IPS-18a (cell line): ENCODE measurements around the gene PIGV.

Experiments
- H3K27ac ChIP-seq: one replicate; pipeline ENCODE4 v1.5.1; 2013; ENCODE audit warnings: low read length
- H3K27me3 ChIP-seq: one replicate; pipeline ENCODE4 v1.6.1; 2013; ENCODE audit warnings: mild to moderate bottlenecking, low read length; ENCODE audit not compliant: control insufficient read depth, insufficient read depth
- H3K36me3 ChIP-seq: one replicate; pipeline ENCODE4 v1.6.1; 2013; ENCODE audit warnings: low read depth, low read length; ENCODE audit not compliant: control insufficient read depth
- H3K4me1 ChIP-seq: one replicate; pipeline ENCODE4 v1.6.1; 2013; ENCODE audit warnings: low read depth, low read length; ENCODE audit not compliant: control insufficient read depth
- H3K4me3 ChIP-seq: one replicate; pipeline ENCODE4 v1.5.1; 2013; ENCODE audit warnings: low read length
- H3K9ac ChIP-seq: one replicate; pipeline ENCODE4 v1.6.1; 2013; ENCODE audit warnings: mild to moderate bottlenecking, low read length, moderate library complexity
- H3K9me3 ChIP-seq: one replicate; pipeline ENCODE4 v1.6.1; 2013; ENCODE audit warnings: low read depth, low read length; ENCODE audit not compliant: control insufficient read depth

PIGV gene

DNA sequence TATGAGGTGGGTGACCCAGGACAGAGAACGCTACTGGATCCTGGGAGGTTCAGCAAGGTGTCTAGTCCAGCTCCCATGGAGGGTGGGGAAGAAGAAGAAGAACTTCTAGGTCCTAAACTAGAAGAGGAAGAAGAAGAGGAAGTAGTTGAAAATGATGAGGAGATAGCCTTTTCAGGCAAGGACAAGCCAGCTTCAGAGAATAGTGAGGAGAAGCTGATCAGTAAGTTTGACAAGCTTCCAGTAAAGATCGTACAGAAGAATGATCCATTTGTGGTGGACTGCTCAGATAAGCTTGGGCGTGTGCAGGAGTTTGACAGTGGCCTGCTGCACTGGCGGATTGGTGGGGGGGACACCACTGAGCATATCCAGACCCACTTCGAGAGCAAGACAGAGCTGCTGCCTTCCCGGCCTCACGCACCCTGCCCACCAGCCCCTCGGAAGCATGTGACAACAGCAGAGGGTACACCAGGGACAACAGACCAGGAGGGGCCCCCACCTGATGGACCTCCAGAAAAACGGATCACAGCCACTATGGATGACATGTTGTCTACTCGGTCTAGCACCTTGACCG is 8.6 kb upstream of the PIGV start:
- no peak overlapping the region for H3K27ac ChIP-seq
- H3K36me3 ChIP-seq = peaks cover 90% of the 10 kb centered on the region

DNA sequence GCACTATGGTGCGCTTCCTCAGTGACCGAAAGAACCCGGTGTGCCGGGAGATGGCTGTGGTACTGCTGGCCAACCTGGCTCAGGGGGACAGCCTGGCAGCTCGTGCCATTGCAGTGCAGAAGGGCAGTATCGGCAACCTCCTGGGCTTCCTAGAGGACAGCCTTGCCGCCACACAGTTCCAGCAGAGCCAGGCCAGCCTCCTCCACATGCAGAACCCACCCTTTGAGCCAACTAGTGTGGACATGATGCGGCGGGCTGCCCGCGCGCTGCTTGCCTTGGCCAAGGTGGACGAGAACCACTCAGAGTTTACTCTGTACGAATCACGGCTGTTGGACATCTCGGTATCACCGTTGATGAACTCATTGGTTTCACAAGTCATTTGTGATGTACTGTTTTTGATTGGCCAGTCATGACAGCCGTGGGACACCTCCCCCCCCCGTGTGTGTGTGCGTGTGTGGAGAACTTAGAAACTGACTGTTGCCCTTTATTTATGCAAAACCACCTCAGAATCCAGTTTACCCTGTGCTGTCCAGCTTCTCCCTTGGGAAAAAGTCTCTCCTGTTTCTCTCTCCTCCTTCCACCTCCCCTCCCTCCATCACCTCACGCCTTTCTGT is 7.3 kb upstream of the PIGV start:
- H3K27me3 ChIP-seq = no peaks in the 10 kb centered on the region
- no peak overlapping the region for H3K4me3 ChIP-seq
- no peaks in the 10 kb centered on the region for H3K9me3 ChIP-seq
- H3K9ac ChIP-seq = no peak overlapping the region
- peaks cover 4% of the 10 kb centered on the region for H3K4me1 ChIP-seq
- H3K36me3 ChIP-seq = peaks cover 77% of the 10 kb centered on the region
- no peak overlapping the region for H3K27ac ChIP-seq

More for the DNA sequence above, 8.6 kb upstream of the PIGV start:
- no peak overlapping the region for H3K4me3 ChIP-seq
- no peaks in the 10 kb centered on the region for H3K27me3 ChIP-seq
- peaks cover 4% of the 10 kb centered on the region for H3K4me1 ChIP-seq
- no peak overlapping the region for H3K9ac ChIP-seq
- H3K9me3 ChIP-seq = no peaks in the 10 kb centered on the region

DNA sequence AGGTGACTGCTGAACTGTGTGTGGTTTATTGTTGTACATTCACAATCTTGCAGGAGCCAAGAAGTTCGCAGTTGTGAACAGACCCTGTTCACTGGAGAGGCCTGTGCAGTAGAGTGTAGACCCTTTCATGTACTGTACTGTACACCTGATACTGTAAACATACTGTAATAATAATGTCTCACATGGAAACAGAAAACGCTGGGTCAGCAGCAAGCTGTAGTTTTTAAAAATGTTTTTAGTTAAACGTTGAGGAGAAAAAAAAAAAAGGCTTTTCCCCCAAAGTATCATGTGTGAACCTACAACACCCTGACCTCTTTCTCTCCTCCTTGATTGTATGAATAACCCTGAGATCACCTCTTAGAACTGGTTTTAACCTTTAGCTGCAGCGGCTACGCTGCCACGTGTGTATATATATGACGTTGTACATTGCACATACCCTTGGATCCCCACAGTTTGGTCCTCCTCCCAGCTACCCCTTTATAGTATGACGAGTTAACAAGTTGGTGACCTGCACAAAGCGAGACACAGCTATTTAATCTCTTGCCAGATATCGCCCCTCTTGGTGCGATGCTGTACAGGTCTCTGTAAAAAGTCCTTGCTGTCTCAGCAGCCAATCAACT is 6.4 kb upstream of the PIGV start:
- peaks cover 68% of the 10 kb centered on the region for H3K36me3 ChIP-seq

DNA sequence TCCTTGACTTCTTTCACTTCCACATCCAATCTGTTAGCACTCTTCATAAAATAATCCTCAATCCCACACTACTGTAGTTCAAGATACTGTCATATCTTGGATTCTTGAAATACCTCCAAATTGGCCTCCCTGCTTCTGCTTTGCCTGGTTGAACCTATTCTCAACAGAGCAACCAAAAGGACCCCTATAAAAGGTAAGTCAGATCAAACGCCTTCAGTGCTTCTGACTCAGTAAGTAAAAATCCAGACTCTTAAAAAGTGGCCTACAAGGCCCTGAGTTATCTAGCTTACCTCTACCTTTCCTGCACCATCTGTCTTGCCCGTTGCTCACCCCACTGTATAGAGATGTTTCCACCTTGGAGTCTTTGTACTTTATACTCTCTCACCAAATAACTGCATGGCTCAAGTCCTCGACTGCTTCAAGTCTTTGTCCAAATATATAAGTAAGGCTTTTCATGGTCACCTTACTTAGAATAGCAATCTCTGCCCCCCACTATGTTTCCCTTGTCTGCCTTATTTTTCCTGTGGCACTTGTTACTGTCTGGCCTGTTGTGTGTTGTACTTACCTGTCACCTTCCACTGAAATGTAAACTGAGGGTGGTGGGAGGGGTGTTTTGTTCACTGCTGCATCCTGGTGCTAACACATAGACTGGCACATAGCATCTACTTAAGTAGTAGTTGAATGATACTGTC is 5.1 kb upstream of the PIGV start:
- Histone ChIP-seq H3K4me3 (no peak overlapping the region), H3K27ac (no peak overlapping the region)

More for the DNA sequence above, 6.4 kb upstream of the PIGV start:
- Histone ChIP-seq H3K27ac (no peak overlapping the region), H3K9me3 (no peaks in the 10 kb centered on the region), H3K9ac (no peak overlapping the region), H3K4me1 (peaks cover 11% of the 10 kb centered on the region), H3K4me3 (no peak overlapping the region), H3K27me3 (no peaks in the 10 kb centered on the region)

DNA sequence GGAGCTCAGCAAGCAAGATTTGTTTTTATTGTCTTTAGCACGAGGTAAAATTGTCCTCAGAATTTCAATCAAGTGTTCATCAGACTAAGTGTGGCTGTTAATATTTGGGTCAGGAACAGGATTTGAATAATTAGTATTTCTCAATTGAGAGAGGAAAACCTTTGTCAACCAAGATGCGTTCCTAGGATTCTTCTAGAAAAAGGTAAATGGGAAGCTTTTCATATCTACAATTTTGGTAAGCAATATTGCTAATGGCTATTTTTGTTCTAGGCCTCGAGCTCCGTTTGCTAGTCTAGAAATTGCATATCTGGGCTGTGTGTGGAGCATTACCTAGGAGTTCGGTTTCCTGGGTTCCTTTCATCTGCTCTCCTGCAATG is 4.1 kb upstream of the PIGV start:
- H3K27me3 ChIP-seq = no peaks in the 10 kb centered on the region
- H3K9me3 ChIP-seq = no peaks in the 10 kb centered on the region
- no peak overlapping the region for H3K4me3 ChIP-seq
- peaks cover 49% of the 10 kb centered on the region for H3K36me3 ChIP-seq
- no peak overlapping the region for H3K27ac ChIP-seq
- no peak overlapping the region for H3K9ac ChIP-seq
- H3K4me1 ChIP-seq = peaks cover 25% of the 10 kb centered on the region

More for the DNA sequence above, 5.1 kb upstream of the PIGV start:
- Histone ChIP-seq H3K4me1 (peaks cover 21% of the 10 kb centered on the region), H3K9me3 (no peaks in the 10 kb centered on the region), H3K36me3 (peaks cover 58% of the 10 kb centered on the region), H3K9ac (no peak overlapping the region), H3K27me3 (no peaks in the 10 kb centered on the region)

DNA sequence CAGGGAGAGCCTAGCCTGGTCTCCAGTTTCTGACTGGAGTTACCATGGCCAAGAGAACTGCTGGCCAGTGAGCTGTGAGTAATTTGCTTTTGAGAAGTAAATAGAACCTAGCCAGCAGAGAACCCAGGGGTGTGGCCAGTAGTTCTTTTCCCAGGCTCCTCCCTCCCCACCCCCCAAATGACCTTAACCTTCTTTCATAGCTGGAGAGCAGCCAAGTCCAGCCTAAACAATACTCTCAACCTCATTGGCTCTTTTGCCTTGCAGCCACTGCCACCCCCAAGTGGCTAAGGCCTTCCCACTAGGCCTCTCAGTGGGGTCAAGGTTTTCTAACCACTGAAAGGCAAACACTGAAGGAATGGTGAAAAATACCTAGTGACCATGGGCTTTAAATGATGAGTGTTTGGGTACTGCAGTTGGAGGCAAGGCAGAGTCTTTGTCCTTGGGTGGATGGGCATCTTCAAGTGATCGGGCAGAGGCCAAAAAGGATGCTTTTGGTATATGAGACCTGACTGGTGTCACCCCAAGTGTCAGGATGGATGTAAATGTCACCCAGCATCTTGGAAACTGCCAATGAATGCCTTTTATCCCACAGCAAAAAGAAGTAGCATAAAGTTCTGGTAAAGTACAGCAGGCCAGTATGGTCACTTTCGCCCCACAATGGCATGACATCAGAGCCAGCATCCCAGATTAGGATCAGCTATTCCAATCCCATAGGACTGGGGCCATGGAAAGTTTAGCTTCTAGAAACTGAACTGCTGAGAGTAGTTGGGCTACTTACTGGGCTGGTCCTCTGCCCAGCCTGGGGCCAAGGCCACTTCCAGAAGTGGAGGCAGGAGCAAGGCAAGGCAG is 3.5 kb upstream of the PIGV start:
- no peaks in the 10 kb centered on the region for H3K9me3 ChIP-seq
- peaks cover 30% of the 10 kb centered on the region for H3K4me1 ChIP-seq
- no peak overlapping the region for H3K4me3 ChIP-seq
- no peak overlapping the region for H3K9ac ChIP-seq
- no peaks in the 10 kb centered on the region for H3K27me3 ChIP-seq
- no peak overlapping the region for H3K27ac ChIP-seq
- peaks cover 42% of the 10 kb centered on the region for H3K36me3 ChIP-seq

DNA sequence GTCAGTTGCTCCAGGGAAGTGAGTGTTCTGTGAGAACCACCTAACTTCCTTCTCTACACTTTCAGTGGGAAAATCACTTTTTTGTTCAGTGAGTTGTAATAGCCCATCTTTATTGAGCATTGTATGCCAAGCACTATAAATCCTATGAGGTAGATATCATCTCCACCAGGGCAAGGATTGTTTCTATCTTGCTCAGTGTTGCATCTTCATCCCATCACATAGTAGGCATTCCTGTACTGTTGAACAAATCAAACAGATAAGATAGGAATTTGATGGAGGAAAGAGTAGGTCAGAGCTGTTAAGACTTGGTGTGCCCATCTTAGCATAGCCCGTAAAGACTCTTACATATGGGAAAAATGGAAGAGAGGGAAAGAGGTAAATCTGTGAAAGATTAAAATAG is 2.9 kb upstream of the PIGV start:
- Histone ChIP-seq H3K4me1 (peaks cover 30% of the 10 kb centered on the region), H3K36me3 (peaks cover 36% of the 10 kb centered on the region), H3K9ac (no peak overlapping the region), H3K9me3 (no peaks in the 10 kb centered on the region), H3K27ac (no peak overlapping the region), H3K27me3 (no peaks in the 10 kb centered on the region), H3K4me3 (no peak overlapping the region)

DNA sequence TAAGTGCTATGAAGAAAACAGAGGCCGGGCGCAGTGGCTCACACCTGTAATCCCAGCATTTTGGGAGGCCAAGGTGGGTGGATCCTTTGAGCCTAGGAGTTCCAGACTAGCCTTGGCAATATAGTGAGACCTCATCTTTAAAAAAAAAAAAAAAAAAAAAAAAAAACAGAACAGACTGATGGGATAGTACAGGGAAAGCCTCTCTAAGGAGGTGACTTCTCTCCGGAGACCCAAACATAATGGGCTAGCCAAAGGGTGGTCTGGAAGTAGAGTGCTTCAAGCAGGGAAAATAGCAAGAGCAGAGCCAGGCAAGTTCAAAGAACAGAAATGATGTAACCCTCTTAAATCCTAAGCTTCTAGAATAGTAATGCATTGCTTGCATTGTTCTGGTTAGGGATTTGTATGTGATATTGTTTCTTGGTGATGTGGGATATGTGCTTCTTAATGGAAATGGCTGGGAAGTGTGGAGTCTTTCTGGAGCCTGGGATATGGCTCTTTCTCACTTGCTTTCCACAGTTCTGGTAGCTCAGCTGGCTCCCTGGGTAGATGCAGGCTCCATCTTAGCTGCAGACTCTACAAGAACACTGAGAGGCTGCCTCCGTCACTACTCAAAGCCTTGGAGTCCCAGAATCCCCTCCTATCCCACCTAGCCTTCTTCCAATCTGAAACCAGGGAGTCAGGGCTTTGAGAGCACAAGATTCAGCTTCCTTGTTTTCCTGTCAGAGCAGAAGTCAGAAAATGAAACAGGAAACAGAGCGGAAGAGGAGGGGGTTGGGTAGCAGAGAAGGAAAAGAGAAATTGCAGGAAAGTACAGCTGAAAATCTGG is 1.9 kb upstream of the PIGV start:
- H3K9ac ChIP-seq = peak overlapping the region; percentile 78
- peaks cover 27% of the 10 kb centered on the region for H3K36me3 ChIP-seq
- no peak overlapping the region for H3K4me3 ChIP-seq
- H3K4me1 ChIP-seq = peaks cover 30% of the 10 kb centered on the region
- no peaks in the 10 kb centered on the region for H3K9me3 ChIP-seq
- H3K27me3 ChIP-seq = no peaks in the 10 kb centered on the region
- H3K27ac ChIP-seq = peak overlapping the region; percentile 67

DNA sequence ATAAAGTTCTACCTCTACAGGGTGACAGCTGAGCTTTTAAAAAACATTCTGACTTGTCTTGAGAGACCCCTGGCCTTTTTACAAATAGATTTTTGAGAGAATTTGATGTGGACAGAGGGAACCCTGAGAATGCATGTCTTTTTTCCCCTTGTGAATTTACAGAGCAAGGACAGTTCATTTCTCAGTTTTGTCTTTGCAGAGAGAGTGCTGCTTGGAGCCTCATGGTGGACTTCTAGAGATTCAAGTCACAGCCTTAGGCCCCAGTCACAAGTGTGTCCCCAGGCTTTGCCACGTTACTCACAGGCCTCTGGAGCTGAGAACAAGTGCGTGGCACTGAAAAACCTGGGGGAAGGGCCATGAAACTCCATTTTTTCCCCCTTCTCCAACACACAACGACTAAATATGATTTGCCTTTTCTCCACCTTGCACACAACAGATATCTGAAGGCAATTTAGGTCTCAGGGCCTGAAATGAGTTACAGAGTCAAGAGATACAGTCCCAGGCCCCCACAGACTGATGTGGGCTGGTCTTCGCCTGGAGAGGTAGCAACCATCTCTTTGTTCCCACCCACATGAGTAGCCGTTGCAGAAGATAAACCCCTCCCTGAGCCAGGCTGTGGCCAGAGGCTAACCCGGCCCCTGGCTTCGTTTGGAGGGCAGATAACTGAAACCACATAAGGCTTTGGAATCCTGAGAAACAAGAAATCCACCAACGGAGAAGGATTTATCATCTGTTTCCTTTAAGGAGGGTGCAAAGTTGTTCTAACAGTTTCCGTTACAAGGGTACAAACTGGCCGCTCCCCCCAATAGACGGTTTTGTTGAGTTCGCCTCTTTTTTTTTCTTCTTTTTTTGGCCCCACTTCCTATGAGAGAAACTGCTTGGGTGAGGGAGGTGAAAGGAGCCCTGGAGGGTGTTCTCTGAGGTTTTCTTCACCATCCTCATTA is 1.0 kb upstream of the PIGV start:
- H3K9ac ChIP-seq = peak overlapping the region; percentile 78
- peak overlapping the region; percentile 86 for H3K4me3 ChIP-seq
- H3K27me3 ChIP-seq = no peaks in the 10 kb centered on the region
- H3K27ac ChIP-seq = peak overlapping the region; percentile 67
- peaks cover 18% of the 10 kb centered on the region for H3K36me3 ChIP-seq
- H3K9me3 ChIP-seq = no peaks in the 10 kb centered on the region
- peaks cover 30% of the 10 kb centered on the region for H3K4me1 ChIP-seq

DNA sequence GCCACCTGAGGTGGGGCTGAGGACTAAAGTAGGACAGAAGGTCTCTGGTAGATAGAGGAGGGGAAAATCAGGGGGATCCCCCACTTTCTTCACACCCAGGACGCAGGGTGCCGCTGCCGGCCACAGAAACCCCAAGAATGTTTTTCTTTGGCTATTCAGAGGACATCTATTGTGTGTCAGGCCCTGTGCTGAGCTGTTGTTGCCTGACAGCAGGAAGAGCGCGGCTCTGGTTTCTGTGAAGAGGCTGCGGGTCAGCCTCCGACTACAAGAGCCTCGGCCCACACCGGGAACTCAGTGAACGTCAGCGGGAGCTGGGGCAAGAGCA is 407 bp upstream of the PIGV start:
- peaks cover 11% of the 10 kb centered on the region for H3K36me3 ChIP-seq
- H3K27me3 ChIP-seq = no peaks in the 10 kb centered on the region
- peak overlapping the region; percentile 67 for H3K27ac ChIP-seq
- H3K9ac ChIP-seq = peak overlapping the region; percentile 78
- peak overlapping the region; percentile 86 for H3K4me3 ChIP-seq
- H3K9me3 ChIP-seq = no peaks in the 10 kb centered on the region
- peaks cover 30% of the 10 kb centered on the region for H3K4me1 ChIP-seq
